ENCODE measurements around the gene CELF5.

GRCh38 chr19:3345850-3346460 lies 121.5 kb downstream of the CELF5 start:
- TF ChIP-seq POLR2A (IDR thresholded peaks at IDR 0.05; ENCODE audit: low read depth, low read length) (no peak), REST (IDR thresholded peaks at IDR 0.05; ENCODE audit: low read depth, low read length) (no peak), BHLHE40 (IDR thresholded peaks at IDR 0.05; ENCODE audit: borderline replicate concordance in 1 of 2, low read depth in 2 of 2, low read length in 1 of 2) (no peak), PML (IDR thresholded peaks at IDR 0.05; ENCODE audit: low read length) (no peak), EZH2 (IDR thresholded peaks at IDR 0.05; ENCODE audit: borderline replicate concordance, control insufficient read depth, low read depth, low read length) (no peak), SP1 (IDR thresholded peaks at IDR 0.05; ENCODE audit: low read depth, low read length) (no peak), CREM (IDR thresholded peaks at IDR 0.05; ENCODE audit: low read depth) (no peak), MXI1 (IDR thresholded peaks at IDR 0.05; ENCODE audit: low read depth, low read length) (no peak)
- TF ChIP-seq, protein P1, sequence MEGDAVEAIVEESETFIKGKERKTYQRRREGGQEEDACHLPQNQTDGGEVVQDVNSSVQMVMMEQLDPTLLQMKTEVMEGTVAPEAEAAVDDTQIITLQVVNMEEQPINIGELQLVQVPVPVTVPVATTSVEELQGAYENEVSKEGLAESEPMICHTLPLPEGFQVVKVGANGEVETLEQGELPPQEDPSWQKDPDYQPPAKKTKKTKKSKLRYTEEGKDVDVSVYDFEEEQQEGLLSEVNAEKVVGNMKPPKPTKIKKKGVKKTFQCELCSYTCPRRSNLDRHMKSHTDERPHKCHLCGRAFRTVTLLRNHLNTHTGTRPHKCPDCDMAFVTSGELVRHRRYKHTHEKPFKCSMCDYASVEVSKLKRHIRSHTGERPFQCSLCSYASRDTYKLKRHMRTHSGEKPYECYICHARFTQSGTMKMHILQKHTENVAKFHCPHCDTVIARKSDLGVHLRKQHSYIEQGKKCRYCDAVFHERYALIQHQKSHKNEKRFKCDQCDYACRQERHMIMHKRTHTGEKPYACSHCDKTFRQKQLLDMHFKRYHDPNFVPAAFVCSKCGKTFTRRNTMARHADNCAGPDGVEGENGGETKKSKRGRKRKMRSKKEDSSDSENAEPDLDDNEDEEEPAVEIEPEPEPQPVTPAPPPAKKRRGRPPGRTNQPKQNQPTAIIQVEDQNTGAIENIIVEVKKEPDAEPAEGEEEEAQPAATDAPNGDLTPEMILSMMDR (IDR thresholded peaks at IDR 0.05 in 2 of 3, conservative IDR thresholded peaks at IDR 0.05 in 1 of 3; ENCODE audit: control insufficient read depth in 2 of 3, extremely low read depth in 1 of 3, insufficient read depth in 1 of 3, low read depth in 3 of 3, low read length in 3 of 3): no peak
- TF ChIP-seq, protein P2, sequence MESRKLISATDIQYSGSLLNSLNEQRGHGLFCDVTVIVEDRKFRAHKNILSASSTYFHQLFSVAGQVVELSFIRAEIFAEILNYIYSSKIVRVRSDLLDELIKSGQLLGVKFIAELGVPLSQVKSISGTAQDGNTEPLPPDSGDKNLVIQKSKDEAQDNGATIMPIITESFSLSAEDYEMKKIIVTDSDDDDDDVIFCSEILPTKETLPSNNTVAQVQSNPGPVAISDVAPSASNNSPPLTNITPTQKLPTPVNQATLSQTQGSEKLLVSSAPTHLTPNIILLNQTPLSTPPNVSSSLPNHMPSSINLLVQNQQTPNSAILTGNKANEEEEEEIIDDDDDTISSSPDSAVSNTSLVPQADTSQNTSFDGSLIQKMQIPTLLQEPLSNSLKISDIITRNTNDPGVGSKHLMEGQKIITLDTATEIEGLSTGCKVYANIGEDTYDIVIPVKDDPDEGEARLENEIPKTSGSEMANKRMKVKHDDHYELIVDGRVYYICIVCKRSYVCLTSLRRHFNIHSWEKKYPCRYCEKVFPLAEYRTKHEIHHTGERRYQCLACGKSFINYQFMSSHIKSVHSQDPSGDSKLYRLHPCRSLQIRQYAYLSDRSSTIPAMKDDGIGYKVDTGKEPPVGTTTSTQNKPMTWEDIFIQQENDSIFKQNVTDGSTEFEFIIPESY (IDR thresholded peaks at IDR 0.05): no peak
